Endothelial cell of umbilical vein (primary cell): Measurements from ENCODE around the gene TMEM150C. TPM values are rescaled to one million over a fixed set of nuclear protein-coding genes. Genes with fewer than 3 reads are reported as not detected.

ENCODE experiments used
- BruUV-seq: library from RNA; stranded (reverse); fragments of 400-500 nt; replicated peaks from 2 replicates; lab custom pipeline; 2021; lab: Mats Ljungman, UMichigan
- CTCF ChIA-PET: fragments of 300-600, 350-600 bp; sonication (Branson Sonifier 250); formaldehyde crosslinking; loops from one replicate; lab custom pipeline; 2021; ENCODE audit warnings: antibody characterized with exemption, inconsistent platforms; lab: Charles Lee
- POLR2A ChIA-PET: fragments of 300-600, 350-600 bp; sonication (Branson Sonifier 250); formaldehyde crosslinking; loops from one replicate; lab custom pipeline; 2021; ENCODE audit warnings: antibody characterized with exemption, inconsistent platforms; lab: Charles Lee
- DNase-seq: peaks from one replicate; pipeline ENCODE4 v3.0.0-alpha.2; 2011; ENCODE audit warnings: low read depth, low spot score
- FAIRE-seq: peaks from 2 replicates; lab custom pipeline; 2011; peaks lifted over from hg19 to GRCh38; lab: Jason Lieb, UNC
- H2AFZ ChIP-seq: 2 replicates; pipeline ENCODE4 v1.6.0; 2012; ENCODE audit warnings: low read depth, low read length, control low read depth, inconsistent platforms
- H3K27ac ChIP-seq: 2 replicates; pipeline ENCODE4 v1.5.1; 2011; ENCODE audit warnings: low read depth, mild to moderate bottlenecking, control low read depth, low read length, moderate library complexity; ENCODE audit not compliant: insufficient read depth
- H3K27me3 ChIP-seq, 2 experiments: 2 replicates each; pipeline versions ENCODE4 v1.6.0 to v1.6.1; 2011; ENCODE audit warnings: low read length in 2 of 2, mixed read lengths in 1 of 2; ENCODE audit not compliant: control insufficient read depth in 2 of 2, insufficient read depth in 2 of 2
- H3K36me3 ChIP-seq, 2 experiments: 2 replicates in 1 of 2; 3 replicates in 1 of 2; pipeline ENCODE4 v1.5.1; 2011; ENCODE audit warnings: low read length in 2 of 2, mild to moderate bottlenecking in 1 of 2, moderate library complexity in 1 of 2; ENCODE audit not compliant: control insufficient read depth in 2 of 2, insufficient read depth in 2 of 2; ENCODE audit errors: extremely low read depth in 1 of 2
- H3K4me1 ChIP-seq: 3 replicates; pipeline ENCODE4 v1.5.1; 2011; ENCODE audit warnings: mild to moderate bottlenecking, low read length; ENCODE audit not compliant: control insufficient read depth, insufficient read depth; ENCODE audit errors: extremely low read depth
- H3K4me2 ChIP-seq: 2 replicates; pipeline ENCODE4 v1.6.1; 2011; ENCODE audit warnings: low read length, control low read depth, mixed read lengths; ENCODE audit not compliant: insufficient read depth
- H3K4me3 ChIP-seq, 3 experiments: fragments of 200-600 bp in 1 of 3; sonication (generic), shearing (Covaris generic) in 1 of 3; replicated peaks in 1 of 3; 2 replicates each; pipeline ENCODE4 v1.5.1; 2011 to 2016; ENCODE audit warnings: control low read depth in 3 of 3, low read length in 3 of 3, mild to moderate bottlenecking in 2 of 3, inconsistent platforms in 1 of 3, low read depth in 1 of 3, moderate library complexity in 1 of 3; ENCODE audit not compliant: insufficient read depth in 1 of 3
- H3K79me2 ChIP-seq: 2 replicates; pipeline ENCODE4 v1.6.0; 2012; ENCODE audit warnings: low read length, inconsistent platforms; ENCODE audit not compliant: control insufficient read depth, insufficient read depth
- H3K9ac ChIP-seq: replicated peaks from 2 replicates; pipeline ENCODE3; 2011; ENCODE audit warnings: low read length, control low read depth; ENCODE audit not compliant: insufficient read depth; ENCODE audit errors: extremely low read depth
- H3K9me1 ChIP-seq: replicated peaks from 3 replicates; pipeline ENCODE4 v1.6.0; 2011; ENCODE audit warnings: mild to moderate bottlenecking, low read length; ENCODE audit not compliant: control insufficient read depth, insufficient read depth; ENCODE audit errors: extremely low read depth
- H3K9me3 ChIP-seq: replicated peaks from 2 replicates; pipeline ENCODE4 v1.5.1; 2012; ENCODE audit warnings: low read length, inconsistent platforms; ENCODE audit not compliant: control insufficient read depth, insufficient read depth
- H4K20me1 ChIP-seq: replicated peaks from 2 replicates; pipeline ENCODE3; 2011; ENCODE audit warnings: mild to moderate bottlenecking, low read length; ENCODE audit not compliant: control insufficient read depth, insufficient read depth; ENCODE audit errors: extremely low read depth
- CTCF ChIP-seq, 2 donors: IDR thresholded peaks; 1 replicate in 1 of 2; 2 replicates in 1 of 2; pipeline ENCODE4 v1.5.1; 2011; ENCODE audit warnings: low read length in 2 of 2, mild to moderate bottlenecking in 2 of 2, moderate library complexity in 2 of 2, control low read depth in 1 of 2, inconsistent platforms in 1 of 2, low read depth in 1 of 2; ENCODE audit not compliant: insufficient read depth in 1 of 2; ENCODE audit errors: extremely low read depth in 1 of 2
- EZH2 ChIP-seq: IDR thresholded peaks from 2 replicates; pipeline ENCODE4 v1.6.1; 2012; ENCODE audit warnings: borderline replicate concordance, low read depth, mild to moderate bottlenecking, moderate library complexity, low read length, inconsistent platforms; ENCODE audit not compliant: severe bottlenecking
- FOS ChIP-seq: IDR thresholded peaks from 2 replicates; pipeline ENCODE4 v1.6.1; 2011; ENCODE audit warnings: mild to moderate bottlenecking, low read length, moderate library complexity, borderline replicate concordance; ENCODE audit not compliant: insufficient read depth
- GATA2 ChIP-seq: IDR thresholded peaks from 2 replicates; pipeline ENCODE4 v1.7.0; 2011; ENCODE audit warnings: low read depth, mild to moderate bottlenecking, moderate library complexity, mixed read lengths, low read length; ENCODE audit not compliant: insufficient read length, insufficient read depth
- JUN ChIP-seq: IDR thresholded peaks from 2 replicates; pipeline ENCODE4 v1.6.1; 2011; ENCODE audit warnings: borderline replicate concordance, low read depth; ENCODE audit not compliant: insufficient read length, insufficient read depth
- MAX ChIP-seq: IDR thresholded peaks from 2 replicates; pipeline ENCODE4 v1.6.1; 2011; ENCODE audit not compliant: insufficient read depth, insufficient read length
- MYC ChIP-seq: IDR thresholded peaks from one replicate; pipeline ENCODE4 v1.6.1; 2011; ENCODE audit warnings: mild to moderate bottlenecking, low read depth, low read length
- POLR2A ChIP-seq: IDR thresholded peaks from 2 replicates; pipeline ENCODE4 v1.6.1; 2012; ENCODE audit warnings: low read depth, mild to moderate bottlenecking, control low read depth, low read length
- POLR2AphosphoS5 ChIP-seq: IDR thresholded peaks from 2 replicates; pipeline ENCODE4 v1.6.1; 2012; ENCODE audit warnings: low read depth, mild to moderate bottlenecking, control low read depth, low read length, moderate library complexity; ENCODE audit not compliant: insufficient read depth
- dilution Hi-C: fragments of 300-500 bp; cut with MboI; formaldehyde crosslinking; loops from one replicate; pipeline ENCODE4 v1.15.0; 2019; ENCODE audit warnings: low sequenced_read_pairs; ENCODE audit not compliant: extremely low pct_ligation_motif_present
- intact Hi-C: fragments of 100-400 bp; cut with micrococcal nuclease; formaldehyde crosslinking; loops from one replicate; pipeline ENCODE4 v1.10.0; 2022
- polyA plus RNA-seq, 4 experiments: library from polyadenylated mRNA; depleted of rRNA in 3 of 4; stranded (reverse) in 3 of 4; unstranded in 1 of 4; fragments of >200 nt; gene quantifications; 2 replicates each; pipeline versions ENCODE4 v1.2.1 to v1.2.3, GENCODE V29; 2011 to 2012; ENCODE audit warnings: missing spikeins in 1 of 4
- total RNA-seq: library from RNA; stranded (reverse); gene quantifications from 2 replicates; pipeline ENCODE4 v1.2.3, GENCODE V29; 2021

Gene TMEM150C
- total and polyA plus RNA-seq, 2 donors (not counting 3 experiments of a cell fraction or from before 2014, with no cell fraction given): 4.1 to 6.6 TPM

- TF ChIP-seq POLR2A (no peak), POLR2AphosphoS5 (no peak), EZH2 (no peak), MAX (no peak), MYC (no peak), FOS (no peak), JUN (no peak), GATA2 (no peak), CTCF (IDR thresholded peaks at IDR 0.05; ENCODE audit: extremely low read depth in 1 of 2, insufficient read depth in 1 of 2, low read depth in 1 of 2, low read length in 2 of 2) (no peak)
- ChIA-PET POLR2A (no interaction called here), CTCF (no interaction called here)
- FAIRE-seq (no peak), DNase-seq (no peak)
- no peak overlapping the region for H3K27ac ChIP-seq
- H3K79me2 ChIP-seq: no peaks in the 10 kb centered on the region
- H3K27me3 ChIP-seq: no peaks in the 10 kb centered on the region
- intact Hi-C loops: no loop called here
- no peaks in the 10 kb centered on the region for H4K20me1 ChIP-seq
- no peaks in the 10 kb centered on the region for H3K36me3 ChIP-seq
- no peak overlapping the region for H3K4me2 ChIP-seq
- no TSS peak for BruUV-seq
- no peaks in the 10 kb centered on the region for H3K9me3 ChIP-seq
- H3K9me1 ChIP-seq: no peaks in the 10 kb centered on the region
- no peak overlapping the region for H3K9ac ChIP-seq
- dilution Hi-C loops: no loop called here
- no peak overlapping the region for H3K4me3 ChIP-seq
- no peak overlapping the region for H2AFZ ChIP-seq
- peaks cover 3% of the 10 kb centered on the region for H3K4me1 ChIP-seq
Measured at GRCh38 chr4:82528868-82529267, 32.9 kb downstream of the TMEM150C start.
